Measurements from ENCODE around the gene BRMS1.

BRMS1 gene

DNA sequence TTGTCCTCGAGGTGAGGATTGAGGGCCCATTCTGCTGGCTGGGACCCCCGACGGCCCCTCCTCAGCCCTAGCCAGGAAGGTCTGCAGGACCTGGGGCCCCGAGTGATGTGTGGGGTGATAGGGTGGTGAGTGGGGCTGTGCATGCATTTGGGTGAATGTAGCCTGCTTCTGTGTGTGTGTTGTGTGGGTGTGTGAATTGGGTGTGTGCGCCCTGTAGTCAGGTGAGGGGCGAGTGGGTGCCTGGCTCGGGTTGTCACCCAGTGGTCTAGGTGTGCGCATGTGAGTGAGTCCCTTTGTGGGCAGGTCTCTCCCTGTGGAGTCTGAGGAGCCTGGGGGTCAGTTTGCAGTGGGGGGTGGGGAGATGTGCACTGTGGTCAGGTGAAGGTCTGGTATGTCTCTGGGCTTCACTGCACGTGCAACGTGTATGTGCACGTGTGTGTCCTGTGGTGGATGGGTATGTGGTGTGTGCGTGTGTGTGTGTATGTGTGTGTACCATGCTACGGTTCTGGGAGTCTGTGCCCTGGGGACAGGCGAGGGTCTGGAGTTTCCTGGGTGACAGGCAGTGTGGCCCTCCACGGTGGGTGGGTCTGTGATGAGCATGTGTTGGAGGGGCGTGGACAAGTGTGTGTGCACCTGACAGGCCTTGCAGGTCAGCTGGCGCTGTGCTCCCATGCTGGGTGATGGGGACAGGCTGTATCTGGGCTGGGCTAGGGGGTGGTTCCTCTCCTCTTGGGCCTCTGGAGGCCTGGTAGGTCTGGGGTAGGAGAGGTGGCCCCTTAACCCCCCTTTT is 52.2 kb downstream of the BRMS1 start:
- 81% methylated on average over 4 of the region's 17 CpGs for WGBS (ENCODE audit: insufficient coverage)
- Histone ChIP-seq H3K36me3 (ENCODE audit: control insufficient read depth in 4 of 4, insufficient read depth in 4 of 4, low read length in 3 of 4) (no peaks in the 10 kb centered on the region), H3K4me1 (ENCODE audit: control extremely low read depth in 1 of 4, control insufficient read depth in 4 of 4, insufficient read depth in 4 of 4, low read length in 3 of 4) (peaks cover 0 to 31% (median 26%) of the 10 kb centered on the region in 4 experiments), H3K4me3 (ENCODE audit: control insufficient read depth in 1 of 7, extremely low read depth in 1 of 7, insufficient read depth in 4 of 7, low read depth in 2 of 7, low read length in 6 of 7) (peak overlapping the region in 1 of 7 experiments; percentile 65), H3K9me3 (ENCODE audit: control extremely low read depth in 1 of 5, control insufficient read depth in 4 of 5, insufficient read depth in 2 of 5, low read depth in 1 of 5, low read length in 4 of 5) (no peaks in the 10 kb centered on the region), H3K27me3 (replicated peaks in 2 of 5; ENCODE audit: control insufficient read depth in 4 of 5, insufficient read depth in 5 of 5, low read length in 4 of 5) (peaks cover 0 to 52% (median 21%) of the 10 kb centered on the region in 5 experiments), H3K27ac (ENCODE audit: insufficient read depth in 1 of 2, low read depth in 1 of 2, low read length in 2 of 2, poor library complexity in 1 of 2, severe bottlenecking in 2 of 2) (no peak overlapping the region)
- ChIA-PET POLR2A (no interaction called here), CTCF (no interaction called here)
- no peak for DNase-seq

DNA sequence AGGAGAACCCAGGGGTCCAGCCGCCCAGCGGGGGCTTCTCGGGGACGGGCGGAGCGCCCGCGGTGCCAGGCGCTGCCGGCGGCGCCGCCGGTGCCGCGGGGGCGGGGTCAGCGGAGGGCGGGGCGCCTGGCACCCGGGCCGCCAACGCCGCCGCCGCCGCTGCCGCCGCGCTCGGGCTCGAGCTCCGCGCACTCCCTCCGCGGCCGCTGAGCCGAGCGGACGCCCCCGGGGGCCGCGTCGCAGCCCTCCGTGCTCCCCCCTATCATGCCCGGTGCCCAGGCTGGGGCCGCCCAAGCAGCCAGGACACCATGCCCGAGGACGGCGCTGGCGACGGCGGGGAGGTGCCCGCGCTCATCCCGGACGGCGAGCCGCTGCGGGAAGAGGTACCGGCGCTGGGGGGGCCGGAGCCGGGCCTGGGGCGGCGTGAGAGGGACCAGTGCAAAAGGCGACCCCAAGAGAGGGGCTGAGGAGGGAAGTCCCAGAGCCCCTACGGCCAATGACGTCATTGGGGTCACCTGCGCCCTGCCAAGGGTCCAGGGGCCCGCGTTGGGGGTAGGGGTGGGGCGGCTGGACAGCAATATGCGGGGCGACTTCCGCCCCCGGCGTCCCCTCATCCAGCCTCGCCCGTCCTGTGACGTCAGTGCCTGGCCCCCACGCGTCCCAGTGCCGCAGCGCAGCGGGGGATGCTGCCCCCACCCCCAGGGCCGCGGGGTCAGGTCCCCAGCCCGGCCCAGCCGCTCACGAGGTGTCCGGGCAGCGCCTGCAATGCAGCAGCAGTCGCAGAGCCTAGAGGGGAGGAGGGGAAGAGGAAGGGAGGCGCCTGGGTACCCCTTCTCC is 53.0 kb downstream of the BRMS1 start, which contains the start of gene TMEM151A:
TSS of gene TMEM151A (plus strand) at position 189 of the 837 bp plus-strand sequence. CDS start at position 309, 120 bp downstream.
- CTCF ChIA-PET, result interaction anchor here (1.4 kb wide), 1 partner anchor 118 kb away, joined by 3 read pairs; no protein-coding TSS in a partner anchor
- no peaks in the 10 kb centered on the region for H3K36me3 ChIP-seq (ENCODE audit: control insufficient read depth in 4 of 4, insufficient read depth in 4 of 4, low read length in 3 of 4)
- H3K27me3 ChIP-seq (replicated peaks in 2 of 5; ENCODE audit: control insufficient read depth in 4 of 5, insufficient read depth in 5 of 5, low read length in 4 of 5), result peaks cover 0 to 52% (median 17%) of the 10 kb centered on the region in 5 experiments
- peaks cover 0 to 37% (median 32%) of the 10 kb centered on the region in 4 experiments for H3K4me1 ChIP-seq (ENCODE audit: control extremely low read depth in 1 of 4, control insufficient read depth in 4 of 4, insufficient read depth in 4 of 4, low read length in 3 of 4)
- H3K4me3 ChIP-seq (ENCODE audit: control insufficient read depth in 1 of 7, extremely low read depth in 1 of 7, insufficient read depth in 4 of 7, low read depth in 2 of 7, low read length in 6 of 7), result peak within 1 kb of the TSS in 5 of 7 experiments; percentile 8 to 65 (median 42)
- peak in 1 of 3 donors; percentile 32 for DNase-seq
- POLR2A ChIA-PET, result interaction anchor here (0.6 kb wide), 1 partner anchor 781 kb away, joined by 3 read pairs; no protein-coding TSS in a partner anchor
- no peak within 1 kb of the TSS for H3K27ac ChIP-seq (ENCODE audit: insufficient read depth in 1 of 2, low read depth in 1 of 2, low read length in 2 of 2, poor library complexity in 1 of 2, severe bottlenecking in 2 of 2)
- WGBS (ENCODE audit: insufficient coverage), result 1% methylated on average over 69 of the region's 95 CpGs
- H3K9me3 ChIP-seq (ENCODE audit: control extremely low read depth in 1 of 5, control insufficient read depth in 4 of 5, insufficient read depth in 2 of 5, low read depth in 1 of 5, low read length in 4 of 5), result no peaks in the 10 kb centered on the region

DNA sequence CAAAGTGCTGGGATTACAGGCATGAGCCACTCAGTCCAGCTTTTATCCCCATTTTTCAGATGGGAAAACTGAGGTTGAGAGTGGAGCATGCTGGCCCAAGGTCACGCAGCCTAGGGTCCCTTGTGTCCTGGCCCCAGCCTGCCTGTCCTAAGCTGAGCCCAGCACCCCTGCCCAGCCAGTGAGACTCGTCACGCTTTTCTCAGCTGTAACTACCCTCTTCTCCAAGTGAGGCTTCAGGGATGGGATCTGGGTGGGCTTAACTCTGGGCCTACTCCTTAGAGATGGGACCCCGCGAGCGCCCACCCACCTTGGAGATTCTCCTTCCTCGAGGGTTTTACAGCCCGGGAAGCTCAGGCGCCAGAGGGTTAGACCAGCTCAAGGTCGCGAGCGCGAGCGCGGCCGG is 53.6 kb downstream of the BRMS1 start:
- 18% methylated on average over 13 of the region's 16 CpGs for whole genome bisulfite sequencing (ENCODE audit: insufficient coverage)
- DNase-seq, result no peak

DNA sequence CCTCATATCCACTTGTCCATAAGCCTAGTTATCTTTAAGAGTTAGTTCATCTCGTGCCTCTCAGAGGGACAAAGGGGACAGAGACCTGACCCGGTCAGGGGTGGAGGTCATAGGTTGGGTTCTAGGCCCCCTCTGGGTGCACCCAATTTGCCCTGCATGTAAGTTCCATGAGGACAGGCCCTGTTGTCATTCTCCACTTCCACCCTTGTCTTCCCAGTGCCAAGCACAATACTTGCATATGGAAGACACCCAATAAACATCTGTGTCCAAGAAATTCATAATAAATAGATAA is 54.6 kb downstream of the BRMS1 start:
- WGBS (ENCODE audit: insufficient coverage), result 83% methylated on average over 2 of the region's 2 CpGs
- no peak for DNase-seq
- Histone ChIP-seq H3K27me3 (replicated peaks in 2 of 5; ENCODE audit: control insufficient read depth in 4 of 5, insufficient read depth in 5 of 5, low read length in 4 of 5) (peaks cover 0 to 52% (median 17%) of the 10 kb centered on the region in 5 experiments), H3K4me1 (ENCODE audit: control extremely low read depth in 1 of 4, control insufficient read depth in 4 of 4, insufficient read depth in 4 of 4, low read length in 3 of 4) (peaks cover 0 to 37% (median 32%) of the 10 kb centered on the region in 4 experiments), H3K4me3 (ENCODE audit: control insufficient read depth in 1 of 7, extremely low read depth in 1 of 7, insufficient read depth in 4 of 7, low read depth in 2 of 7, low read length in 6 of 7) (no peak overlapping the region), H3K9me3 (ENCODE audit: control extremely low read depth in 1 of 5, control insufficient read depth in 4 of 5, insufficient read depth in 2 of 5, low read depth in 1 of 5, low read length in 4 of 5) (no peaks in the 10 kb centered on the region), H3K36me3 (ENCODE audit: control insufficient read depth in 4 of 4, insufficient read depth in 4 of 4, low read length in 3 of 4) (no peaks in the 10 kb centered on the region), H3K27ac (ENCODE audit: insufficient read depth in 1 of 2, low read depth in 1 of 2, low read length in 2 of 2, poor library complexity in 1 of 2, severe bottlenecking in 2 of 2) (no peak overlapping the region)
- ChIA-PET POLR2A (no interaction called here), CTCF (interaction anchor here (2.4 kb wide), 1 partner anchor 21 kb away, joined by 9 read pairs; no protein-coding TSS in a partner anchor)

More for the DNA sequence above, 53.6 kb downstream of the BRMS1 start:
- no peak overlapping the region for H3K27ac ChIP-seq (ENCODE audit: insufficient read depth in 1 of 2, low read depth in 1 of 2, low read length in 2 of 2, poor library complexity in 1 of 2, severe bottlenecking in 2 of 2)
- no peaks in the 10 kb centered on the region for H3K36me3 ChIP-seq (ENCODE audit: control insufficient read depth in 4 of 4, insufficient read depth in 4 of 4, low read length in 3 of 4)
- ChIA-PET POLR2A (interaction anchor here (0.6 kb wide), 1 partner anchor 781 kb away, joined by 3 read pairs; no protein-coding TSS in a partner anchor), CTCF (interaction anchor here (1.0 to 1.4 kb wide), 2 partner anchors 22 to 118 kb away, joined by 3 read pairs; no protein-coding TSS in a partner anchor)
- peaks cover 0 to 37% (median 32%) of the 10 kb centered on the region in 4 experiments for H3K4me1 ChIP-seq (ENCODE audit: control extremely low read depth in 1 of 4, control insufficient read depth in 4 of 4, insufficient read depth in 4 of 4, low read length in 3 of 4)
- no peaks in the 10 kb centered on the region for H3K9me3 ChIP-seq (ENCODE audit: control extremely low read depth in 1 of 5, control insufficient read depth in 4 of 5, insufficient read depth in 2 of 5, low read depth in 1 of 5, low read length in 4 of 5)
- H3K27me3 ChIP-seq (replicated peaks in 2 of 5; ENCODE audit: control insufficient read depth in 4 of 5, insufficient read depth in 5 of 5, low read length in 4 of 5), result peaks cover 0 to 52% (median 17%) of the 10 kb centered on the region in 5 experiments
- H3K4me3 ChIP-seq (ENCODE audit: control insufficient read depth in 1 of 7, extremely low read depth in 1 of 7, insufficient read depth in 4 of 7, low read depth in 2 of 7, low read length in 6 of 7), result peak overlapping the region in 3 of 7 experiments; percentile 42 to 65 (median 43)

DNA sequence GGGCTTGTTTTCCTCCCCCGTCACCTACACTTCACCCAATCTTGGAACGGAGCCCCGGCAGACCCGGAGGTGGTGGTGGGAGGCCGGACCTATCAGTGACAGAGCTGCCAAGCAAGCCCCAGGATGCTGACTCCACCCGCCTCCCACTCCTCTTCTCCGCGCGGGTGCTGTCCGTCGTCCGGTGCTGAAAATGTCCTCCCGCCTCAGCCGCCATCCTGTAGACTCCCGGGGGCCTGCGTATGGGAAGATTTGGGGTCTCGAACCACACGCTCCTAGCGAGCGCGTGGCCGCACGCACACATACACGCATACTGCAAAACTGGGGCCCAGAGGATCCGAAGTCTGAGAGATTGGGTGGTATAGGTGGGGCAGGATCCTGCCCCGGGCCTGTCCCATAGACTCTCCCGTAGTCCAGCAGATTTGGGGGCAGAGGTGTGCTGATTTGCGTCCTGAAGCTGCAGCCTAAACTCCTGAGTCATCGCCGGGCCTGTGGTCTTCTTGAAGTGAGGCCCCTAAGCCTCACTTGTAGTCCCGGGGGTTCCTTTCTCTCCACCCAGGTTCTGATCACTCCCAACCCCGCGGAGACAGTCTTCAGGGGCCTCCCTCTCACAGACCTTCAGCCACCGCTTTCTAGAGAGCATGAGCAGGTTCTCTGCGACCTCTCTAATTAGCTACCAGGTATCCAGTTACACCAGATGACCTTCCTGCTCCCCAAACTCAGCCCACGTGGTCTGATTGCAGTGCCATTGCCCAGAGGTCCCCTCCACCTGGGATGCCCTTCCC is 55.2 kb downstream of the BRMS1 start:
- Histone ChIP-seq H3K36me3 (ENCODE audit: control insufficient read depth in 4 of 4, insufficient read depth in 4 of 4, low read length in 3 of 4) (peaks cover 0 to 3% (median 2%) of the 10 kb centered on the region in 4 experiments), H3K4me3 (ENCODE audit: control insufficient read depth in 1 of 7, extremely low read depth in 1 of 7, insufficient read depth in 4 of 7, low read depth in 2 of 7, low read length in 6 of 7) (peak overlapping the region; percentile 13 to 93 (median 80)), H3K27me3 (replicated peaks in 2 of 5; ENCODE audit: control insufficient read depth in 4 of 5, insufficient read depth in 5 of 5, low read length in 4 of 5) (peaks cover 0 to 47% (median 17%) of the 10 kb centered on the region in 5 experiments), H3K4me1 (ENCODE audit: control extremely low read depth in 1 of 4, control insufficient read depth in 4 of 4, insufficient read depth in 4 of 4, low read length in 3 of 4) (peaks cover 0 to 37% (median 32%) of the 10 kb centered on the region in 4 experiments), H3K9me3 (ENCODE audit: control extremely low read depth in 1 of 5, control insufficient read depth in 4 of 5, insufficient read depth in 2 of 5, low read depth in 1 of 5, low read length in 4 of 5) (no peaks in the 10 kb centered on the region), H3K27ac (ENCODE audit: insufficient read depth in 1 of 2, low read depth in 1 of 2, low read length in 2 of 2, poor library complexity in 1 of 2, severe bottlenecking in 2 of 2) (peak overlapping the region in 1 of 2 experiments; percentile 74)
- DNase-seq, result peak; percentile 75 to 92 (median 89)
- ChIA-PET POLR2A (interaction anchor here (0.6 to 1.2 kb wide), 4 partner anchors 11 to 55 kb away, joined by 3 to 5 read pairs (median 4); no protein-coding TSS in a partner anchor), CTCF (interaction anchor here (0.6 to 11.6 kb wide), 9 partner anchors 9 to 94 kb away, joined by 3 to 100 read pairs (median 6); no protein-coding TSS in a partner anchor)
- WGBS (ENCODE audit: insufficient coverage), result 24% methylated on average over 15 of the region's 36 CpGs
